ENCODE data around the gene DMXL2. TPM values are rescaled to one million over a fixed set of nuclear protein-coding genes. Genes with fewer than 3 reads are reported as not detected.
"Not testable (repeated sequence)": the region's sequence is repeated elsewhere in the genome, so short reads cannot be mapped to it uniquely, and the experiment has no call there.

Gene DMXL2, protein sequence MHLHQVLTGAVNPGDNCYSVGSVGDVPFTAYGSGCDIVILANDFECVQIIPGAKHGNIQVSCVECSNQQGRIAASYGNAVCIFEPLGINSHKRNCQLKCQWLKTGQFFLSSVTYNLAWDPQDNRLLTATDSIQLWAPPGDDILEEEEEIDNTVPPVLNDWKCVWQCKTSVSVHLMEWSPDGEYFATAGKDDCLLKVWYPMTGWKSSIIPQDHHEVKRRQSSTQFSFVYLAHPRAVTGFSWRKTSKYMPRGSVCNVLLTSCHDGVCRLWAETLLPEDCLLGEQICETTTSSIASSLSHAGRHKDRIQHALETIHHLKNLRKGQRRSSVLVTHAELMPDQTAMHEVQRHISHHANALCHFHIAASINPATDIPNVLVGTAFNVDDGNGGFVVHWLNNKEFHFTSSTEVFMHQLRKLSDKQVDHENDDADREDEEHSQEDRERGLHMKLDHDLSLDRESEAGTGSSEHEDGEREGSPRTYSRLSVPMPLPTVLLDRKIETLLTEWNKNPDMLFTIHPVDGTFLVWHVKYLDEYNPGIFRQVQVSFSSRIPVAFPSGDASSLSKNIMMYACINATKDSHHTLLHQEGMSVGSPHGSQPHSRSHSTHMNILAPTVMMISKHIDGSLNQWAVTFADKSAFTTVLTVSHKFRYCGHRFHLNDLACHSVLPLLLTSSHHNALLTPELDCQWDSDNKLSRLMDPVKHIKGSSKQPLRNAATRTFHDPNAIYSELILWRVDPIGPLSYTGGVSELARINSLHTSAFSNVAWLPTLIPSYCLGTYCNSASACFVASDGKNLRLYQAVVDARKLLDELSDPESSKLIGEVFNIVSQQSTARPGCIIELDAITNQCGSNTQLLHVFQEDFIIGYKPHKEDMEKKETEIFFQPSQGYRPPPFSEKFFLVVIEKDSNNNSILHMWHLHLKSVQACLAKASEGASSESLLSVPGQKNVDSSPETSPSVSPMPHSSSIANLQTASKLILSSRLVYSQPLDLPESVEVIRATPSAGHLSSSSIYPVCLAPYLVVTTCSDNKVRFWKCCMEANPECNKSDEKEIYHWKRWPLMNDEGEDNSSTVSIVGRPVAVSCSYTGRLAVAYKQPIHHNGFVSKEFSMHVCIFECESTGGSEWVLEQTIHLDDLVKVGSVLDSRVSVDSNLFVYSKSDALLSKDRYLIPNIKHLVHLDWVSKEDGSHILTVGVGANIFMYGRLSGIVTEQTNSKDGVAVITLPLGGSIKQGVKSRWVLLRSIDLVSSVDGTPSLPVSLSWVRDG (N-terminal part only)
- 10 to 100 TPM in 1 of 2 experiments, 1 to 10 TPM in 1; 8.7 to 11.8 TPM for total RNA-seq

DNA sequence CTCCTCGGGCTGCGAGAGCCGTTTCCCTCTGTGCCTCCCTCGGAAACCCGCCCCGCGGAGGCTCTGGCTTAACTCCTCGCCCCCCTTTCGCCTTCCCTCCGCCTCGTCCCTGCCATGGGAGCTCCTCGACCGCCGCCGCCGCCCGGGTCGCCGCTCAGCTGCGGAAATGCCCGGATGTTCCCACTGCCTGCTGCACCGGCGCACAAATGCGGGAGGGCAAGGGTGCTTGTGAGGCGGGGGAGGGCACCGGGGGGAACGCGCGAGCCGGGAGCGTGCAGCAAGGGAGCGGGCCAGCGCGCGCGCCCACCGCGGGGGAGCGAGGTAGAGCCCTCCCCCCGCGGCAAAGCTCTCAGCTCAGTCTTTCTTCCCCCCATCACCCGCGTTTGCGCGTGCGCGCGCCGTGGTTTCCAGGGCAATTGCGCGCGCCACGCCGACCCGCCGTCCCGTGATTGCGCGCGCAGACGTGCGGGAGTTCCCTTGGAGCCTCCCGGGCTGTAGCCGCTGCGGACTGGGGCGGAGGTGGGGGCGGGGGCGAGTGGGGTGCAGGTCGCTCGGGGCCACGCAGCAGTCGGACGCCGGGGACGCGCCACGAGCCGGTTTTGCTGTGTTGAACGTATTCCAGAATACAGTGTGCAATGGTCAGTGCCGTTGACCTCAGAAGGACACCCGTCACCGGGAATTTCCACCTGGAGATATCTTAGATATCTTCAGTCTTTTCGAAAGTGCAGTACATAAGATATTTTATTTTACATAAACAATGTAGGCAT, at the start of gene DMXL2:
DMXL2 (minus strand) TSS at position 168 of the 767 bp plus-strand sequence. CDS start 226 bp downstream, outside the sequence.
- Mint-ChIP-seq H3K36me3 (no peaks in the 10 kb centered on the region), H3K9me3 (no peaks in the 10 kb centered on the region), H3K27ac (peak within 1 kb of the TSS; percentile 73), H3K27me3 (peaks cover 11% of the 10 kb centered on the region), H3K4me3 (peak within 1 kb of the TSS; percentile 90), H3K4me1 (peaks cover 14% of the 10 kb centered on the region)
- ATAC-seq (ENCODE audit: low read depth) (peak; percentile 69), DNase-seq (peak; percentile 85)
- POLR2A ChIA-PET, result interaction anchor here (1.1 to 2.4 kb wide), 4 partner anchors 12 to 425 kb away, joined by 3 to 10 read pairs (median 4); partner anchors contain the start of gene LYSMD2

DNA sequence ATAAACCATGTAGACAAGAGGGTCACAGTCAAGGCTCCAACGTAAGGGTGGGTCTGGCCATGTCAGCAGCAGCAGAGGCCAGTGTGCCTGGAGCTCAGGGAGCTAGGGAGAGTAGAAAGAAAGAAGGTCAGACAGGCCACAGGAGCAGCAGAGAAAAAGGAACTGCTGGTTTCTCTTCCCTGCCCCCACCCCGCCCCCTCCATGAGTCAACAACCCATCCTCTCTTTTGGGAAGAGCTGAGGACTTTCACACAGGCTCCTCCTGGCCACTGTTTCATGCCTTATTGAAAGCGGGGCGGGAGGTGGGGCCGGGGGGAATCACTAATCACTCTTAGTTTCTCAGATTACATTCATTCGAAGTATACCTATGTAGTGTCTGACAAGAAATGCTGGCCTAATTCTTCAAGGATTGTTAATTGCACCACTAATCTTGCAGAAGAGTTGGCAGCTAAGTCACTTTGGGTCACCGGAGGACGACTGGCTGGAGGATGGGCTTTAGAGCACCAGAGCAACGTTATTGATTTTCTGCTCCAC, 49.6 kb upstream of the DMXL2 start:
- no peak for DNase-seq
- Mint-ChIP-seq H3K9me3 (no peaks in the 10 kb centered on the region), H3K4me1 (peaks cover 2% of the 10 kb centered on the region), H3K36me3 (no peaks in the 10 kb centered on the region), H3K27ac (no peak overlapping the region), H3K27me3 (peaks cover 19% of the 10 kb centered on the region), H3K4me3 (no peak overlapping the region)
- ATAC-seq (ENCODE audit: low read depth), result no peak
- POLR2A ChIA-PET, result no interaction called here

DNA sequence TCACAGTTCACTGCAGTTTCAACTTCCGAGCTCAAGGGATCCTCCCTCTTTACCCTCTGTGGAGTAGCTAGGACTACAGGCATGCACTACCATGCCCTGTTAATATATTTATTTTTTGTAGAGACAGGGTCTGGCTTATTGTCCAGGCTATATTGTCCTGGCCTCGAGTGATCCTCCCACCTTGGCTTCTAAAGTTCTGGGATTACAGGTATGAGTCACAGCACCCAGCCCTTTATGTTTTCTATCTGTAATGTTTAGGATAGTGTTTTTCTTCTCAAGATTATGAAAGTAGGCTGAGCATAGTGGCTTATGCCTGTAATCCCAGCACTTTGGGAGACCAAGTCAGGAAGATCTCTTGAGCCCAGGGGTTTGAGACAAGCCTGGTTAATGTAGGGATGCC, 46.8 kb upstream of the DMXL2 start:
- ATAC-seq (ENCODE audit: low read depth) (no peak), DNase-seq (no peak)
- H3K36me3 Mint-ChIP-seq, result no peaks in the 10 kb centered on the region
- H3K27ac Mint-ChIP-seq, result no peak overlapping the region
- no peak overlapping the region for H3K4me3 Mint-ChIP-seq
- peaks cover 28% of the 10 kb centered on the region for H3K27me3 Mint-ChIP-seq
- peaks cover 2% of the 10 kb centered on the region for H3K4me1 Mint-ChIP-seq
- no peaks in the 10 kb centered on the region for H3K9me3 Mint-ChIP-seq
- POLR2A ChIA-PET, result no interaction called here

DNA sequence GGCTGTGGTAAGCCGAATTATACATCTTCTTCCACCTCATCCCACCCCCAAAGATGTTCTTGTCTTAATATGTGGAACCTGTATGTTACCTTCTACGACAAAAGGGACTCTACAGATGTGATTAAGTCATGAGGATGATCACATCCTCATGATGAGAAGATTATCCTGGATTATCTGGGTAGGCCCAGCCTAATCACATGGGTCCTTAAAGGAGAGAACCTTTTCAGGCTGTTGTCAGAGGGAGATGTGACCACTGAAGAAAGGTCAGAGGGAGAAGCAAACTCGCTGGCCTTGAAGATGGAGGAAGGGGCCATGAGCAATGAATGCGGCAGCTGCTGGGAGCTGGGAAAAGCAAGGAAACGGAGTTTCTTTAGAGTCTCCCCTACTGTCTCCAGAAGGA, 45.9 kb upstream of the DMXL2 start:
- ATAC-seq (ENCODE audit: low read depth), result no peak
- H3K36me3 Mint-ChIP-seq, result no peaks in the 10 kb centered on the region
- POLR2A ChIA-PET, result no interaction called here

DNA sequence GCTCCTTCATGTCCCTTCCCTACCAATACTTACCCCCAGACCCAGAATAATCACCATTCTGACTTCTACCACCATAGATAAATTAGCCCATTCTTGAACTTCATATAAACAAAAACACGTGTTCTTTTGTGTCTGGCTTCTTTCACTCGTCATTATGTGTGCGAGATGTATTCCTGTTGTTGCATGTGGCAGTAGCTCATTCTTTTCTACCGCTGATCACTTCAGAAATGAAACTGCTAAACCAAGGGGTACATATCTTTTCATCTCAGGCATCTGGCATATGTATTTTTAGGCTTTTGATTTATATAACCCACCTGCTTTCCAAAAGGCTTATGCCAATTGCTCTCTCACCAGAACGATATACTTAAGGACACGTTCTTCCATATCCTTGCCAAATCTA, 44.9 kb upstream of the DMXL2 start:
- Mint-ChIP-seq H3K27me3 (peaks cover 31% of the 10 kb centered on the region), H3K9me3 (no peaks in the 10 kb centered on the region), H3K27ac (no peak overlapping the region), H3K4me1 (no peaks in the 10 kb centered on the region), H3K4me3 (no peak overlapping the region), H3K36me3 (no peaks in the 10 kb centered on the region)
- DNase-seq (no peak), ATAC-seq (ENCODE audit: low read depth) (no peak)
- POLR2A ChIA-PET, result no interaction called here

More for the DNA sequence above, 45.9 kb upstream of the DMXL2 start:
- Mint-ChIP-seq H3K4me3 (no peak overlapping the region), H3K9me3 (no peaks in the 10 kb centered on the region), H3K4me1 (peaks cover under 1% of the 10 kb centered on the region), H3K27ac (no peak overlapping the region), H3K27me3 (peaks cover 28% of the 10 kb centered on the region)
- DNase-seq, result no peak

DNA sequence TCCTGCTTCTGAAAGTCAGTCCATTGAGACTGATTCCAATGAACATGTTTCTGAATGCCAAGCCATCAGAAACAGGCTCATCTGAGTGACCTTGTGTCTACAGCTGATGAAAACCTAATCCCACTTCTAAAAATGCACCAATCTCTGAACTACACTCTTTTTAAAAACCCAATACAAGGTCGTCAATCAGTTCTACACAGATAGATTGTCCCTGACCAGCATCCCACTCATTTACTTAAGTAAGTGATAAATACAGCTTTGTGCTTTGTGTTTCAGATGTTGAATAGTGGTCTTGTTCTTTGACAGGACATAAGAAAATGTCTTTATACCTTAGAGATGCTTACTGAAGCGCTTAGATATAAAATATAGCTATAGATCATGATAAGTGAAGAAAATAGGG, 38.5 kb upstream of the DMXL2 start:
- Mint-ChIP-seq H3K27ac (no peak overlapping the region), H3K27me3 (peaks cover 11% of the 10 kb centered on the region), H3K36me3 (no peaks in the 10 kb centered on the region), H3K4me1 (no peaks in the 10 kb centered on the region), H3K4me3 (no peak overlapping the region), H3K9me3 (no peaks in the 10 kb centered on the region)
- no peak for DNase-seq
- POLR2A ChIA-PET, result interaction anchor here (0.8 kb wide), 1 partner anchor 76 kb away, joined by 3 read pairs; no protein-coding TSS in a partner anchor
- no peak for ATAC-seq (ENCODE audit: low read depth)

DNA sequence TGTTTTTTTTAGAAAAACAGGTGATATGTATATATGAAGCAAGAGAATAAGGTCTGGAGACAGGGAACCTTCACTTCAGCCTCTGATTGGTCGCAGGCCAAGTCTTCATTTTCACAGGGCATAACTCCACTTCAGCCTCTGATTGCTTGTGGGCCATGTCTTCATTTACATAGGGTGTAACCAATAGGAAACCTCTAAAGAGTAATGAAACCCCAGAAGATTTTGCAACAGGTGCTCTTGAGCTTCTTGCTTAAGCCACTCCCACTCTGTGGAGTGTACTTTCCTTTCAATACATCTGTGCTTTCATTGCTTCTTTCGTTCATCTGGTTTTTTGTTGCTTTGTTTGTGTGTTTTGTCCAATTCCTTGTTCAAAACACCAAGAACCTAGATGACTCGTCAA, 36.1 kb upstream of the DMXL2 start:
- POLR2A ChIA-PET, result no interaction called here
- no peak for ATAC-seq (ENCODE audit: low read depth)
- Mint-ChIP-seq H3K4me1 (no peaks in the 10 kb centered on the region), H3K36me3 (no peaks in the 10 kb centered on the region), H3K4me3 (no peak overlapping the region), H3K27me3 (peaks cover 3% of the 10 kb centered on the region), H3K9me3 (no peaks in the 10 kb centered on the region), H3K27ac (no peak overlapping the region)
- no peak for DNase-seq

DNA sequence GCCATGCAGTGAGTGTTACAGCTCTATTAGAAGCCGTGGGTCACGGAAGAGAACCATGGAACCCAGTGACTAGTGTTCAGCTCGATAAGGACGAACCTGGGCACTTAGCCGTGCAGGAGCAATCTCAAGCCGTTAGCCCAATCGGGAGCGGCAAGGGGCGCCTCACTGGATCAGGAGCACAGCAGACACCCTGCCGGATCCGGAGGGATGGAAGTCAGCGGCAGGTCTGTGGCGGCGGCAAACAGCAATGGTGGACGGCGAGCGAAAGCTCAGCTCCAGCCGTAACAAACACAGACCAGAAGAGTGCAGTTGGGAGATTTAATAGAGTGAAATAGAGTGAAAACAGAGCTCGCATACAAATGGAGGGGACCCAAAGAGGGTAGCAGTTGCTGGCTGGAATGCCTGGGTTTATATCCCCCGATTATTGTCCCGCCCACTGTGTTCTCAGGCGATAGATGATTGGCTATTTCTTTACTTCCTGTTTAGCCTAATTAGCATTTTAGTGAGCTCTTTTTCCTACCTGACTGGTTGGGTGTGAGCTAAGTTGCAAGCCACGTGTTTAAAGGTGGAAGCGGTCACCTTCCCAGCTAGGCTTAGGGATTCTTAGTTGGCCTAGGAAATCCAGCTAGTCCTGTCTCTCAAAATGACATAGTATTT, 33.0 kb upstream of the DMXL2 start:
- not testable (repeated sequence) for H3K27ac Mint-ChIP-seq

DNA sequence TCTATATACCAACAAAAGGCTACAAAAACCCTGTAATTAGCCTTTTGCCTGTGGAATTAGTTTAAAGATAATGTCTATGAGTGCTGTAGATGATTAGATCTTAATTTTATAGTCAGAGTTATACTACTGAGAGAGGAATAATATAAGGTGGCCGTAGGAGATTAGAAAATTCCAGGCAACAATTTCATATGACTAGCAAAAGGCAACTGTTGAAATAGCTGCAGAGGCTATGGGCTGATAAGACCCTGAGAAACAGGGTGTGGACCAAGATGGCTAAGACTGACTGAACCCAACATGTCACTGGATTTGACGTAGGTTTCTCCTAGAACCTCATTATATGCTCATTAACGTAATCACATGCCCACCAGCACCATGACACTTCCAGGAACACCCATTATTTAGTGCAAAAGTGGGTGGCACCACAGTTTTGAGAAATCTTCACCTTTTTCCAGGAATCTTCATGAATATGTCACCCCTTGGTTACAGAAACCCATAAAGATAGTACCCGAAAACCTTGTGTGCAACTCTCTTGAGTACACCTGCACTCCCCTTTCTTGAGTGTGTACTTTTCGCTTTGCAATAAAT, 29.6 kb upstream of the DMXL2 start:
- H3K4me1 Mint-ChIP-seq, result peaks cover 7% of the 10 kb centered on the region
- POLR2A ChIA-PET, result no interaction called here
- ATAC-seq (ENCODE audit: low read depth), result no peak
- no peaks in the 10 kb centered on the region for H3K9me3 Mint-ChIP-seq
- no peak for DNase-seq
- no peaks in the 10 kb centered on the region for H3K36me3 Mint-ChIP-seq
- H3K4me3 Mint-ChIP-seq, result no peak overlapping the region
- peaks cover 6% of the 10 kb centered on the region for H3K27me3 Mint-ChIP-seq
- H3K27ac Mint-ChIP-seq, result no peak overlapping the region

More for the DNA sequence above, 33.0 kb upstream of the DMXL2 start:
- POLR2A ChIA-PET; H3K36me3 Mint-ChIP-seq; H3K27me3 Mint-ChIP-seq; ATAC-seq (ENCODE audit: low read depth); H3K9me3 Mint-ChIP-seq; H3K4me3 Mint-ChIP-seq; DNase-seq; H3K4me1 Mint-ChIP-seq: not testable (repeated sequence)

DNA sequence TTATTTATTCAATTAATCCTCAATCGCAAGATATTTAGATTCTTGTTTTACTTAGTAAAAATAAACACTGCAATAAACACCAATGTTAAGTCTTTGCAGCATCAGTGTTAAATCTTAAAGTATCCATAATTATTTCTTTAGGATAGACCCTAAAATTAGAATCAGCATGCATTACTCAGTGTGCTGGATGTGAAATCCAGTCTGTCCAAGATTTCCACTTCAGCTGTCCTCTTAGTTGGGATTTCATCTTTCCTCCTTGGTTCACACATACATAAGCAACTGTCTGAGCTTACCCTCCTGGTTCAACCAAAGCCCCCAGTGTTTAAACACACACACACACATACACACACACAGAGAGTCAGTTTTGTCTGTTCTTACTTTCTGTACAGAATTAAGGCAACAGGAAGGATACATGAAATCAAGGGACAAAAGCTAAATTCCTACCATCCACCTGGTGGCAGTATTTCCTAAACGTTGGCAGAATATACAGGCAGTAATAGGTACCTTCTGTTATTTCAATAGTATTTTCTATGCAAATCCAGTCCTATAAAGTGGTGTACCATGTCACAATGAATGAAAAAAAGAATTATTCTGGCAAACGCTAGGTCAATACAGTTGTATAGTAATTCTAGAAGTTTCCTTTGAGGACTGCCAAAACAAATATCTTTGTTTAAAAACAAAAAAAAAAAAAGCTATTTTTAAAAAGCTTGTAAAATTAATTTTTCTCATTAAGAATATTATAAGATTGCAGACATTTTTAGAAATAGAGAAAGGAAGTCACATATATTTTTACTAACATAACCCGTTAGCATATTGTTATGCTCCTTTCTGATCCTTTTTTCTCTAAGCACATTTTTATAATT, 27.3 kb upstream of the DMXL2 start:
- no peak overlapping the region for H3K4me3 Mint-ChIP-seq
- DNase-seq, result no peak
- H3K9me3 Mint-ChIP-seq, result no peaks in the 10 kb centered on the region
- peaks cover 11% of the 10 kb centered on the region for H3K27me3 Mint-ChIP-seq
- H3K36me3 Mint-ChIP-seq, result no peaks in the 10 kb centered on the region
- POLR2A ChIA-PET, result interaction anchor here (0.6 to 1.4 kb wide), 5 partner anchors 82 to 159 kb away, joined by 3 to 9 read pairs (median 4); no protein-coding TSS in a partner anchor
- peak; percentile 72 for ATAC-seq (ENCODE audit: low read depth)
- no peak overlapping the region for H3K27ac Mint-ChIP-seq
- peaks cover 9% of the 10 kb centered on the region for H3K4me1 Mint-ChIP-seq

DNA sequence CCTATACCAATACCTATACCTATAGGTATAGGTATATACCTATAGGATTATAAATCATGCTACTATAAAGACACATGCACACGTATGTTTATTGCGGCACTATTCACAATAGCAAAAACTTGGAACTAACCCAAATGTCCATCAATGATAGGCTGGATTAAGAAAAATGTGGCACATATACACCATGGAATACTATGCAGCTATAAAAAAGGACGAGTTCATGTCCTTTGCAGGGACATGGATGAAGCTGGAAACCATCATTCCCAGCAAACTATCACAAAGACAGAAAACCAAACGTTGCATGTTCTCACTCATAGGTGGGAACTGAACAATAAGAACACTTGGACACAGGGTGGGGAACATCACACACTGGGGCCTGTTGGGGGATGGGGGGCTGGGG, 26.1 kb upstream of the DMXL2 start:
- H3K4me1 Mint-ChIP-seq; ATAC-seq (ENCODE audit: low read depth); DNase-seq; H3K27ac Mint-ChIP-seq; POLR2A ChIA-PET; H3K4me3 Mint-ChIP-seq; H3K9me3 Mint-ChIP-seq; H3K36me3 Mint-ChIP-seq: not testable (repeated sequence)
- H3K27me3 Mint-ChIP-seq, result peaks cover 13% of the 10 kb centered on the region

Measured in activated naive CD8-positive, alpha-beta T cell treated with anti-CD3 and anti-CD28 coated beads, Interleukin-2, amount 10 ng/mL, durations not matched to agents 7 days and 5 days (primary cell).